ENCODE data around the gene HDAC4. TPM values are rescaled to one million over a fixed set of nuclear protein-coding genes. Genes with fewer than 3 reads are reported as not detected.

Gene HDAC4
- total and polyA plus RNA-seq, 9 donors, result 7.0 to 74.0 (median 46.3) TPM

- Histone ChIP-seq H3K36me3 (no peaks in the 10 kb centered on the region), H3K4me3 (no peak overlapping the region), H3K27me3 (no peaks in the 10 kb centered on the region), H3K4me1 (ENCODE audit: insufficient read depth) (peaks cover 16% of the 10 kb centered on the region), H3K27ac (peak overlapping the region in 1 of 2 donors; percentile 45), H3K9me3 (no peaks in the 10 kb centered on the region)
- no peak for TF ChIP-seq EP300 (IDR thresholded peaks at IDR 0.05)
- no peak for TF ChIP-seq POLR2A (IDR thresholded peaks at IDR 0.05)
- no peak for TF ChIP-seq CTCF (IDR thresholded peaks at IDR 0.05)
- whole genome bisulfite sequencing, 3 donors, result 39 to 44% (median 43%) methylated on average over 20 of the region's 20 CpGs
- peak in 3 of 5 donors; percentile 58 to 70 (median 58) for DNase-seq
- intact Hi-C loops (cut with DNase I), result no loop called here
Measured at GRCh38 chr2:239316562-239317465, 84.0 kb downstream of the HDAC4 start.

- no peaks in the 10 kb centered on the region for H3K36me3 ChIP-seq
- H3K4me3 ChIP-seq, result no peak overlapping the region
- no peak for TF ChIP-seq POLR2A (IDR thresholded peaks at IDR 0.05)
- TF ChIP-seq EP300 (IDR thresholded peaks at IDR 0.05), result no peak
- no peak for TF ChIP-seq CTCF (IDR thresholded peaks at IDR 0.05)
- peak in 1 of 5 donors; percentile 10 for DNase-seq
- 94 to 98% (median 97%) methylated on average over 10 of the region's 10 CpGs for WGBS, 3 donors
- no peaks in the 10 kb centered on the region for H3K27me3 ChIP-seq
- H3K9me3 ChIP-seq, result no peaks in the 10 kb centered on the region
- intact Hi-C loops (cut with DNase I), result no loop called here
- H3K4me1 ChIP-seq (ENCODE audit: insufficient read depth), result peaks cover 16% of the 10 kb centered on the region
- no peak overlapping the region for H3K27ac ChIP-seq
Measured at GRCh38 chr2:239315308-239315707, 85.5 kb downstream of the HDAC4 start.

- no peak for TF ChIP-seq CTCF (IDR thresholded peaks at IDR 0.05)
- TF ChIP-seq EP300 (IDR thresholded peaks at IDR 0.05), result no peak
- TF ChIP-seq POLR2A (IDR thresholded peaks at IDR 0.05), result no peak
- Histone ChIP-seq H3K27me3 (no peaks in the 10 kb centered on the region), H3K27ac (peak overlapping the region in 1 of 2 donors; percentile 54), H3K36me3 (no peaks in the 10 kb centered on the region), H3K4me3 (no peak overlapping the region), H3K9me3 (no peaks in the 10 kb centered on the region), H3K4me1 (ENCODE audit: insufficient read depth) (peaks cover 26% of the 10 kb centered on the region)
- DNase-seq, result peak in 4 of 5 donors; percentile 17 to 32 (median 22)
- WGBS, 3 donors, result 87 to 92% (median 92%) methylated on average over 5 of the region's 5 CpGs
- intact Hi-C loops (cut with DNase I), result no loop called here
Measured at GRCh38 chr2:239313776-239314175, 87.0 kb downstream of the HDAC4 start.

- TF ChIP-seq CTCF (IDR thresholded peaks at IDR 0.05) (no peak), POLR2A (IDR thresholded peaks at IDR 0.05) (no peak), EP300 (IDR thresholded peaks at IDR 0.05) (no peak)
- Histone ChIP-seq H3K9me3 (no peaks in the 10 kb centered on the region), H3K4me1 (ENCODE audit: insufficient read depth) (peaks cover 27% of the 10 kb centered on the region), H3K4me3 (no peak overlapping the region), H3K27me3 (no peaks in the 10 kb centered on the region), H3K36me3 (no peaks in the 10 kb centered on the region), H3K27ac (peak overlapping the region in 1 of 2 donors; percentile 54)
- peak; percentile 50 to 78 (median 66) for DNase-seq
- intact Hi-C loops (cut with DNase I), result no loop called here
- WGBS, 3 donors, result 28 to 37% (median 33%) methylated on average over 31 to 33 of the region's 33 CpGs
Measured at GRCh38 chr2:239312741-239313667, 87.8 kb downstream of the HDAC4 start.
